H1 (cell line): ENCODE data around the gene DEPP1. TPM values are rescaled to one million over a fixed set of nuclear protein-coding genes. Genes with fewer than 3 reads are reported as not detected.

Experiments used
- CTCF ChIA-PET: fragments of 300-600 bp; sonication (Branson Sonifier 250); formaldehyde crosslinking; loops from one replicate; lab custom pipeline; 2021; ENCODE audit not compliant: partially characterized antibody; lab: Charles Lee
- POLR2A ChIA-PET: fragments of 300-600 bp; sonication (Branson Sonifier 250); formaldehyde crosslinking; loops from one replicate; lab custom pipeline; 2021; ENCODE audit warnings: inconsistent platforms; ENCODE audit not compliant: partially characterized antibody; lab: Charles Lee
- DNase-seq, 2 experiments: peaks; one replicate each; pipeline versions ENCODE4 v3.0.0 to v3.0.0-alpha.2; 2010 to 2022; ENCODE audit warnings: low spot score in 2 of 2, low read depth in 1 of 2, mixed read lengths in 1 of 2
- FAIRE-seq: peaks from 2 replicates; lab custom pipeline; 2011; peaks lifted over from hg19 to GRCh38; lab: Jason Lieb, UNC
- H2AFZ ChIP-seq: 2 replicates; pipeline ENCODE4 v1.8.1; 2012; ENCODE audit warnings: low read length, inconsistent platforms
- H2AK5ac ChIP-seq: 2 replicates; pipeline ENCODE4 v1.6.1; 2013; ENCODE audit warnings: low read depth, low read length
- H2BK120ac ChIP-seq: replicated peaks from 2 replicates; pipeline ENCODE3; 2013; ENCODE audit warnings: low read depth, low read length, inconsistent platforms
- H2BK12ac ChIP-seq: 2 replicates; pipeline ENCODE4 v1.6.1; 2013; ENCODE audit warnings: low read depth, low read length
- H2BK15ac ChIP-seq: 2 replicates; pipeline ENCODE4 v1.6.1; 2013; ENCODE audit warnings: low read length
- H2BK20ac ChIP-seq: 2 replicates; pipeline ENCODE4 v1.6.1; 2013; ENCODE audit warnings: low read length
- H2BK5ac ChIP-seq: 2 replicates; pipeline ENCODE4 v1.6.1; 2013; ENCODE audit warnings: low read depth, low read length
- H3K14ac ChIP-seq: 2 replicates; pipeline ENCODE4 v1.6.1; 2013; ENCODE audit warnings: inconsistent platforms; ENCODE audit not compliant: insufficient read length
- H3K18ac ChIP-seq: 2 replicates; pipeline ENCODE4 v1.6.1; 2013; ENCODE audit warnings: low read length; ENCODE audit errors: extremely low read depth
- H3K23ac ChIP-seq: 2 replicates; pipeline ENCODE4 v1.6.1; 2013; ENCODE audit warnings: inconsistent platforms; ENCODE audit not compliant: insufficient read length
- H3K23me2 ChIP-seq: 2 replicates; pipeline ENCODE4 v1.6.1; 2013; ENCODE audit warnings: low read depth, low read length
- H3K27ac ChIP-seq: 2 replicates; pipeline ENCODE4 v1.6.1; 2011; ENCODE audit warnings: low read depth, low read length, inconsistent platforms
- H3K27me3 ChIP-seq, 4 experiments: replicated peaks in 1 of 4; 1 replicate in 1 of 4; 2 replicates in 3 of 4; pipeline versions ENCODE4 v1.6.1 to v1.8.1; 2011 to 2013; ENCODE audit warnings: low read length in 3 of 4, mild to moderate bottlenecking in 3 of 4, inconsistent platforms in 2 of 4, mixed read lengths in 2 of 4, moderate library complexity in 1 of 4; ENCODE audit not compliant: control insufficient read depth in 3 of 4, insufficient read depth in 3 of 4; ENCODE audit errors: extremely low read depth in 1 of 4
- H3K36me3 ChIP-seq, 4 experiments: 2 replicates each; pipeline versions ENCODE4 v1.6.1 to v1.8.1; 2011 to 2013; ENCODE audit warnings: mild to moderate bottlenecking in 4 of 4, low read length in 3 of 4, moderate library complexity in 2 of 4, control low read depth in 1 of 4, inconsistent platforms in 1 of 4; ENCODE audit not compliant: insufficient read depth in 4 of 4, control insufficient read depth in 2 of 4
- H3K4ac ChIP-seq: replicated peaks from 2 replicates; pipeline ENCODE3; 2013; ENCODE audit warnings: low read length, low read depth, mixed read lengths, inconsistent platforms; ENCODE audit not compliant: insufficient read length
- H3K4me1 ChIP-seq, 4 experiments: replicated peaks in 1 of 4; 1 replicate in 1 of 4; 2 replicates in 3 of 4; pipeline versions ENCODE4 v1.6.1 to v1.8.1; 2011 to 2013; ENCODE audit warnings: low read length in 3 of 4, inconsistent platforms in 2 of 4, mixed read lengths in 1 of 4; ENCODE audit not compliant: insufficient read depth in 4 of 4, control insufficient read depth in 3 of 4
- H3K4me2 ChIP-seq, 2 experiments: 2 replicates each; pipeline versions ENCODE4 v1.6.1 to v1.8.1; 2011 to 2013; ENCODE audit warnings: low read depth in 2 of 2, low read length in 2 of 2, control low read depth in 1 of 2, inconsistent platforms in 1 of 2, mild to moderate bottlenecking in 1 of 2; ENCODE audit not compliant: insufficient read depth in 1 of 2
- H3K4me3 ChIP-seq, 4 experiments: fragments of 200-600, 300-600 bp in 1 of 4; sonication (generic), shearing (Covaris generic), sonication (Bioruptor Twin) in 1 of 4; 2 replicates each; pipeline versions ENCODE4 v1.5.1 to v1.8.1; 2011 to 2016; ENCODE audit warnings: low read length in 4 of 4, low read depth in 3 of 4, control low read depth in 2 of 4, inconsistent platforms in 2 of 4, mild to moderate bottlenecking in 2 of 4, mixed read lengths in 1 of 4, moderate library complexity in 1 of 4; ENCODE audit not compliant: insufficient read depth in 2 of 4; ENCODE audit errors: extremely low read depth in 1 of 4
- H3K56ac ChIP-seq: replicated peaks from 2 replicates; pipeline ENCODE3; 2013; ENCODE audit warnings: low read depth, mild to moderate bottlenecking, mixed read lengths, low read length, inconsistent platforms; ENCODE audit not compliant: insufficient read length
- H3K79me1 ChIP-seq: 2 replicates; pipeline ENCODE4 v1.6.1; 2013; ENCODE audit warnings: low read depth, low read length, control low read depth
- H3K79me2 ChIP-seq, 2 experiments: 2 replicates each; pipeline versions ENCODE4 v1.6.1 to v1.8.1; 2012 to 2013; ENCODE audit warnings: low read length in 2 of 2, mild to moderate bottlenecking in 2 of 2, inconsistent platforms in 1 of 2; ENCODE audit not compliant: insufficient read depth in 2 of 2, control insufficient read depth in 1 of 2
- H3K9ac ChIP-seq, 4 experiments: replicated peaks in 1 of 4; 1 replicate in 1 of 4; 2 replicates in 3 of 4; pipeline versions ENCODE4 v1.6.1 to v1.8.1; 2011 to 2013; ENCODE audit warnings: low read depth in 3 of 4, low read length in 3 of 4, control low read depth in 2 of 4, mild to moderate bottlenecking in 2 of 4, moderate library complexity in 2 of 4, inconsistent platforms in 1 of 4; ENCODE audit errors: extremely low read depth in 1 of 4
- H3K9me3 ChIP-seq, 2 experiments: 2 replicates each; pipeline versions ENCODE4 v1.6.1 to v1.8.1; 2012 to 2013; ENCODE audit warnings: mild to moderate bottlenecking in 2 of 2, moderate library complexity in 2 of 2, control low read depth in 1 of 2, inconsistent platforms in 1 of 2, low read depth in 1 of 2, low read length in 1 of 2, mixed read lengths in 1 of 2; ENCODE audit not compliant: insufficient read depth in 2 of 2
- H4K20me1 ChIP-seq, 2 experiments: replicated peaks in 1 of 2; 2 replicates each; pipeline versions ENCODE3 to v1.8.1; 2011 to 2013; ENCODE audit warnings: inconsistent platforms in 2 of 2, low read length in 2 of 2, mild to moderate bottlenecking in 1 of 2; ENCODE audit not compliant: insufficient read depth in 2 of 2, control insufficient read depth in 1 of 2
- H4K5ac ChIP-seq: 2 replicates; pipeline ENCODE4 v1.6.1; 2013; ENCODE audit warnings: low read length, low read depth, mixed read lengths, inconsistent platforms; ENCODE audit not compliant: insufficient read length
- H4K8ac ChIP-seq: 2 replicates; pipeline ENCODE4 v1.8.0; 2013; ENCODE audit warnings: mild to moderate bottlenecking, moderate library complexity, low read length, inconsistent platforms; ENCODE audit not compliant: insufficient read depth; ENCODE audit errors: extremely low read depth
- H4K91ac ChIP-seq: replicated peaks from 2 replicates; pipeline ENCODE3; 2013; ENCODE audit warnings: low read length, mixed read lengths, inconsistent platforms; ENCODE audit not compliant: insufficient read length
- EGR1 ChIP-seq: IDR thresholded peaks from 2 replicates; pipeline ENCODE4 v1.6.1; 2011; ENCODE audit warnings: low read depth, low read length, borderline replicate concordance
- HDAC2 ChIP-seq, 2 experiments: fragments of 300-600 bp in 1 of 2; sonication (generic) in 1 of 2; IDR thresholded peaks; 2 replicates each; pipeline ENCODE4 v1.6.1; 2011 to 2012; ENCODE audit warnings: low read depth in 2 of 2, low read length in 2 of 2, mild to moderate bottlenecking in 2 of 2, moderate library complexity in 2 of 2, borderline replicate concordance in 1 of 2, inconsistent platforms in 1 of 2
- SP2 ChIP-seq: IDR thresholded peaks from 2 replicates; pipeline ENCODE4 v1.6.1; 2012; ENCODE audit warnings: mild to moderate bottlenecking, low read length, inconsistent platforms
- WGBS, 2 experiments: shearing (Covaris generic) in 1 of 2; methylation state at CpG; one replicate each; pipeline versions ENCODE4 v1.1.6 to v1.1.7; 2013 to 2015; ENCODE audit warnings: low lambda C conversion rate in 2 of 2, mixed read lengths in 2 of 2, inconsistent platforms in 1 of 2, low coverage in 1 of 2, missing lambda C conversion rate in 1 of 2; ENCODE audit not compliant: insufficient replicate concordance in 2 of 2, insufficient coverage in 1 of 2, insufficient read length in 1 of 2; ENCODE audit errors: extremely low coverage in 1 of 2, missing lambda C conversion rate in 1 of 2; 5-methylcytosine and 5-hydroxymethylcytosine counted together
- polyA plus RNA-seq, 7 experiments: library from polyadenylated mRNA; depleted of rRNA in 3 of 7; stranded (reverse) in 5 of 7; unstranded in 2 of 7; fragments of >200 nt in 5 of 7; fragments of 200-250 nt in 2 of 7; gene quantifications; 1 replicate in 5 of 7; 2 replicates in 1 of 7; 4 replicates in 1 of 7; pipeline versions ENCODE4 v1.2.1 to v1.2.3, GENCODE V29; 2011 to 2013; ENCODE audit warnings: missing spikeins in 2 of 7, mixed read lengths in 2 of 7
- total RNA-seq: library from RNA; stranded (reverse); fragmentation: NEBNext Ultra II Directional; extraction: Animal tissue kit (Norgen Biotek cat#: 25700); gene quantifications from 2 replicates; pipeline ENCODE4 v1.2.1, GENCODE V29; 2021
- TF ChIP-seq, protein P1 (sequence below): IDR thresholded peaks from 2 replicates; pipeline ENCODE4 v1.6.1; 2012; ENCODE audit warnings: low read length, inconsistent platforms
- TF ChIP-seq, protein P2 (sequence below), 3 experiments: IDR thresholded peaks; 1 replicate in 2 of 3; 2 replicates in 1 of 3; pipeline versions ENCODE4 v1.5.1 to v1.6.1; 2011; ENCODE audit warnings: low read length in 3 of 3, mild to moderate bottlenecking in 3 of 3, inconsistent platforms in 2 of 3, low read depth in 1 of 3, moderate library complexity in 1 of 3; ENCODE audit not compliant: insufficient read depth in 1 of 3; ENCODE audit errors: control extremely low read depth in 1 of 3

The DEPP1 gene
- total and polyA plus RNA-seq, 2 of the 8 experiments (the other 6 are each of a cell fraction or from before 2014, with no cell fraction given): 0.67 to 4.5 TPM

DNA sequence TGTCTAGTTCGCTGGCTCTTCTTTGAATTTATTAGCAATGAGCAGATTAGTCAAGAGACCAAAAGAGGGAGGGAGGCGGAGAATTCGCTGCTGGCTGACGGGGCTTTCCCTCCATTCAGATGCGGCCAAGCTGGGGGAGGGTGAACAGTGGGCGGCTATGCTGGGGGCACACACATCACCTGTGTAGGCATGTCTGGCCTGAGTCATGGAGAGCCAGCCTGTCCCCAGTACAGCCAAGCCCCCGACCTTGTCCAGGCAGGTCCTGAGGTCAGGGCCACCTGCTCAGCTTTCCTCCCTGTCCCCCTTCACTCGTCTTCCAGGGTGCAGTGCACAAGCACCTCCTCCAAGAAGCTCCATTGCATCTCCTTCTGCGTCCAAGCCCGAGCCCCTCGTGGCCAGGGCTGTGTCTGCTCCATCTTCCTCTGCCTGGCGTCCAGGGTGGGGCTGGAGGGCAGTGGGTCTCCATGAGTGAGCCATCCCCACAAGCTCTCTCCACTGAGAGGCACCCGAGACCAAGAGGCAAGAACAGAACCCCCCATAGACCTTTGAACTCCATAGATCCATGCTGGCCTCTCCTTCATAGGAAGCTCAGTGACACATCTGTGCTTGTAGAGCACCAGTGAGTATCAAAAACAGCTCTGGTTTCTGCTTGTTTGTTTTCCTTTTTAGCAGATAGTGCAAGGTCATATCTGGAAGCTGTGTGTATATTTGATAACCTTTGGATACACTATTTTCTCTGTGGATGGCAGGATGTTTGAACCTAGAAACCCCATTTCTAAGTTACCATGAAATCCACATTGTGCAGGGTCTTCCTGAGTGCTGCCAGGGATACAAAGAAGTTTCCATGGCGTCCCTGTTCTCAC is 1.9 kb upstream of the DEPP1 start:
- H2BK12ac ChIP-seq: peak overlapping the region; percentile 40; the same call in 1 of the 2 replicates
- no peak overlapping the region for H4K5ac ChIP-seq
- 0 out of 2 replicates have a peak overlapping the region, but pooled peaks have one; percentile 67 for H2BK15ac ChIP-seq
- FAIRE-seq: no peak
- peak overlapping the region; percentile 81 for H4K91ac ChIP-seq
- no peaks in the 10 kb centered on the region for H3K9me3 ChIP-seq
- peaks cover 2% of the 10 kb centered on the region; the same call in 1 of the 2 replicates for H3K23me2 ChIP-seq
- H3K4me1 ChIP-seq: peaks cover 14 to 42% (median 28%) of the 10 kb centered on the region in 4 experiments
- peak overlapping the region; percentile 10 for H3K4ac ChIP-seq
- H3K23ac ChIP-seq: no peak overlapping the region
- WGBS, 2 experiments: 60% methylated on average over 13 of the region's 14 CpGs; no CpG with 5 or more reads in 1 of the 2 experiments
- peaks cover 0 to 4% (median 0%) of the 10 kb centered on the region in 4 experiments; a peak in 1 of 8 replicates for H3K36me3 ChIP-seq
- peak overlapping the region; percentile 82 for H2BK120ac ChIP-seq
- no peak overlapping the region for H2AFZ ChIP-seq
- H3K4me3 ChIP-seq: no peak overlapping the region
- ChIA-PET POLR2A (interaction anchor here (0.7 to 3.3 kb wide), 7 partner anchors 15 to 48 kb away, joined by 3 to 23 read pairs (median 4); partner anchors contain the start of genes RASSF4 and ZNF22), CTCF (interaction anchor here (0.8 to 4.8 kb wide), 7 partner anchors 9 to 119 kb away, joined by 3 to 43 read pairs (median 4); no protein-coding TSS in a partner anchor)
- no peak overlapping the region for H3K56ac ChIP-seq
- no peak overlapping the region for H3K27ac ChIP-seq
- H3K4me2 ChIP-seq: peak overlapping the region; percentile 12 to 26; a peak in 2 of 4 replicates
- no peak overlapping the region; the same call in 1 of the 2 replicates for H2AK5ac ChIP-seq
- 0 out of 2 replicates have a peak overlapping the region, but pooled peaks have one; percentile 56 for H2BK20ac ChIP-seq
- H3K27me3 ChIP-seq: no peaks in the 10 kb centered on the region
- no peaks in the 10 kb centered on the region for H4K20me1 ChIP-seq
- H3K9ac ChIP-seq: 0 out of 7 replicates have a peak overlapping the region, but pooled peaks of 1 of the 4 experiments have one; percentile 11
- no peak overlapping the region for H3K14ac ChIP-seq
- no peaks in the 10 kb centered on the region for H3K79me1 ChIP-seq
- H3K18ac ChIP-seq: peak overlapping the region; percentile 55; the same call in 1 of the 2 replicates
- no peak overlapping the region; the same call in 1 of the 2 replicates for H2BK5ac ChIP-seq
- H4K8ac ChIP-seq: peak overlapping the region; percentile 82
- H3K79me2 ChIP-seq: no peaks in the 10 kb centered on the region
- no peak for DNase-seq
- TF ChIP-seq SP2 (no peak), EGR1 (no peak), HDAC2 (IDR thresholded peaks at IDR 0.05; ENCODE audit: borderline replicate concordance in 1 of 2, low read depth in 2 of 2, low read length in 2 of 2) (no peak)
- TF ChIP-seq, protein P1, sequence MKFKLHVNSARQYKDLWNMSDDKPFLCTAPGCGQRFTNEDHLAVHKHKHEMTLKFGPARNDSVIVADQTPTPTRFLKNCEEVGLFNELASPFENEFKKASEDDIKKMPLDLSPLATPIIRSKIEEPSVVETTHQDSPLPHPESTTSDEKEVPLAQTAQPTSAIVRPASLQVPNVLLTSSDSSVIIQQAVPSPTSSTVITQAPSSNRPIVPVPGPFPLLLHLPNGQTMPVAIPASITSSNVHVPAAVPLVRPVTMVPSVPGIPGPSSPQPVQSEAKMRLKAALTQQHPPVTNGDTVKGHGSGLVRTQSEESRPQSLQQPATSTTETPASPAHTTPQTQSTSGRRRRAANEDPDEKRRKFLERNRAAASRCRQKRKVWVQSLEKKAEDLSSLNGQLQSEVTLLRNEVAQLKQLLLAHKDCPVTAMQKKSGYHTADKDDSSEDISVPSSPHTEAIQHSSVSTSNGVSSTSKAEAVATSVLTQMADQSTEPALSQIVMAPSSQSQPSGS: no peak
- TF ChIP-seq, protein P2, sequence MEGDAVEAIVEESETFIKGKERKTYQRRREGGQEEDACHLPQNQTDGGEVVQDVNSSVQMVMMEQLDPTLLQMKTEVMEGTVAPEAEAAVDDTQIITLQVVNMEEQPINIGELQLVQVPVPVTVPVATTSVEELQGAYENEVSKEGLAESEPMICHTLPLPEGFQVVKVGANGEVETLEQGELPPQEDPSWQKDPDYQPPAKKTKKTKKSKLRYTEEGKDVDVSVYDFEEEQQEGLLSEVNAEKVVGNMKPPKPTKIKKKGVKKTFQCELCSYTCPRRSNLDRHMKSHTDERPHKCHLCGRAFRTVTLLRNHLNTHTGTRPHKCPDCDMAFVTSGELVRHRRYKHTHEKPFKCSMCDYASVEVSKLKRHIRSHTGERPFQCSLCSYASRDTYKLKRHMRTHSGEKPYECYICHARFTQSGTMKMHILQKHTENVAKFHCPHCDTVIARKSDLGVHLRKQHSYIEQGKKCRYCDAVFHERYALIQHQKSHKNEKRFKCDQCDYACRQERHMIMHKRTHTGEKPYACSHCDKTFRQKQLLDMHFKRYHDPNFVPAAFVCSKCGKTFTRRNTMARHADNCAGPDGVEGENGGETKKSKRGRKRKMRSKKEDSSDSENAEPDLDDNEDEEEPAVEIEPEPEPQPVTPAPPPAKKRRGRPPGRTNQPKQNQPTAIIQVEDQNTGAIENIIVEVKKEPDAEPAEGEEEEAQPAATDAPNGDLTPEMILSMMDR (IDR thresholded peaks at IDR 0.05; ENCODE audit: control extremely low read depth in 1 of 3, insufficient read depth in 1 of 3, low read depth in 1 of 3, low read length in 3 of 3): no peak
